ENCODE data around the gene MTHFD2L.

MTHFD2L gene

DNA sequence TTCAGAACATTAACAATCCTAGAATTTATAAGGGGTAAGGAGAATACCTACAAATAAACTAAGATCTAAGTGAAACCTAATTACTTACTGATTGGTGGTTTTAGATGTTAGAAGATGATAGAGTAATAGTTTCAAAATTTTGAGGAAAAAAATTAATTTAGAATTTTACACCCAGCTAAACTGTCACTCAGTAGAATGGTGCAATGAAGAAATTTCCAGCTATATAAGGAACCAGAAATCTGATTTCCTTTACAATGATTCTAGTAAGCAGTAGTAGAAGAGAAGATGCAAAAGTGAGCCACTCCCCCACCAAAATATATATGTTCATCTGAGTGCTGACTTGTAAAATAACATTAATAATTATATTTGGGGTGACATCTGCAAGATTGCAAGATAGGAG lies 95.0 kb downstream of the MTHFD2L start:
- DNase-seq (ENCODE audit: low spot score) = no peak

DNA sequence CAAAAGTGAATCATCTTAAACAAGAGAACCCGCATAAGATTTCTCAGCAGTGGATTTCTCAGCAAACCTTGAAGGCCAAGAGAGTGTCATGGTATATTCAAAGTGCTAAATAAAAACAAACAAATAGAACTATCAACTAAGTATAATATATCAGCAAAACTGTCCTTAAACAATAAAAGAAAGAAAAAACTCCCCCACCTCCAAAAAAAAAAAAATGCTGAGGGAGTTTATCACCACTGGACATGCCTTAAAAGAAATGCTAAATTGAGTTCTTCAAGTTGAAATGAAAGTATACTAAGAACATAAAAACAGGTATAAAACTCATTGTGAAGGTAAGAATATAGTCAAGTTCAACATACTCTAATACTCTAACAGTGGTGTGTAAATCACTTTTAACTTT lies 96.5 kb downstream of the MTHFD2L start:
- no peak for DNase-seq (ENCODE audit: low spot score)

DNA sequence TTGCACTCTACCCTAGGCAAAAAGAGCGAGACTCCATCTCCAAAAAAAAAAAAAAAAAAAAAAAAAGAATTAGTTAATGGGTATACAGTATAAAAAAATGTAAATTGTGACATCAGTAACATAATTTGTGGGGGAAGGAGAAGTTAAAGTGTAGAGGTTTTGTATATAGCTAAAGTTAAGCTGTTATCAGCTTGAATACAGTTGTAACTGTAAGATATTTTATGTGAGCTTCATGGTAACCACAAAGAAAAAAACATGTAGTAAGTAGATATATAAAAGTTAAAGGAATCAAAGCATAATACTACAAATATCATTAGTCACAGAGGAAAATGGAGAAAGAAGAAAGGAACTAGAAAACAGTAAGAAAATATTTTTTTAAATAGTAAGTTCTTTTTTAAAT lies 97.2 kb downstream of the MTHFD2L start:
- no peak for DNase-seq (ENCODE audit: low spot score)

DNA sequence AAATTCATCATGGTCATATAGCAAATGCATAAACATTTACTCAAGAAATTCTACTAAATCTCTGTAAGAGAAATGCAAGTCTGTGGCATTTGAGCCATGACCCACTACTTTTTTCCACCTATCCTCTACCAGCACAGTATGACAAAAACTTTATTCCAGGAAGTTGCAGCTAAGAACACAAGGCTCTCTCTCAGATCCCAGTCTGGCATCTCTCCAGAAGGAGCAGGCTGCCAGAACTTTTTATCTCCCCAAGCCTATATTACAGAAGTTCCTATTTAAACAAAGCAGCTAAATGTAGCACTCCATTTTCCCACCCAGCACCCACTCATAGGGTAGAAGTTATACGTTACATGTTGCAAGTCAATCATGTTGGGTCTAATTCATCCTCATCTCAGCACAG lies 101.0 kb downstream of the MTHFD2L start:
- peak; percentile 57 for DNase-seq (ENCODE audit: low spot score)

DNA sequence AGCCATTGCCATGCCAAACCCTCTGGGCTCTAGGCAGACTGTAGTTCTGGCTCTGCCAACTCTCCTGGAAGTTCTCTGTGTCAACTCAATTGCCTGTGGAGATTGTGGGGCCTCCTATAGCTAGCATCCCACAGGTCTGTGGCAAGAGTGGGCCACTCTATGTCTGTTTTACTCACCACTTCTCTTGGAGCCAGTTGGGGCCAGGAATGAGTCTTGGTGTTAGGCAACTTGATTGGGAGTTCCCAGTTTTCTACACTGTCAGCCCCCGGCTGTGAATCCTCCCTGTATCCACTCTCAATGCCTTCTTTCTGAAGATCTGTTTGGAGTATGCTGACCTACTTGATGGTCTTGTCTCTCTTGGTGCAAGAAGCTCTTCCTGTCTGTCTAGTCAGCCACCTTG lies 102.1 kb downstream of the MTHFD2L start:
- DNase-seq (ENCODE audit: low spot score) = no peak

DNA sequence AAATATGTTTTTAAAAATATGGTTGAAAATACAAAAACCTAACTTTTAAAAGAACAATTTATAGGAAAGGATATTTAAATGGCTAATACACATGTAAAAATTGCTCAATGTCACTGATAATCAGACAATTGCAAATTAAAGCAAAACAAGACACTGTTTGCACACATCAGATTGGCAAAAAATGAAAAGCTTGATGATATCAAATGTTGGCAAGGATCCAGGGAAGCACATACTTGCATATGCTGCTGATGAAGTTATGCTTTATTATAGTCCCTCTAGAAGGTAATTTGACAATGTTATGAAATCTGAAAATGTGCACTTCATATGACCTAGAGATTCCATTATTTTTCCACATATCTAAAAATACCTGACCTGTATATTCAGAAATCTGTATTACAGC lies 104.6 kb downstream of the MTHFD2L start:
- DNase-seq (ENCODE audit: low spot score) = no peak

DNA sequence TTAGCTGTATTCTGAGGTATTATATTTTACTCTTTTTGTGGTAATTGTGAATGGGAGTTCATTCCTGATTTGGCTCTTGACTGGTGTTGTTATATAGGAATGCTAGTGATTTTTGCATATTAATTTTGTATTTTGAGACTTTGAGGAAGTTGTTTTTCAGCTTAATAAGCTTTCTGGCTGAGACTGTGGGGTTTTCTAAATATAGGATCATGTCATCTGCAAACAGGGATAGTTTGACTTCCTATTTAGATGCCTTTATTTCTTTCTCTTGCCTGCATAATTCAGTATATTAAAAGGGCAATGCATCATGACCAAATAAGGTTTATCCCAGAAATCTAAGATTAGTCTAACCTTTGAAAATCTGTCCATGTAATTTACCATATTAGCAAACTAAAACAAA lies 105.6 kb downstream of the MTHFD2L start:
- DNase-seq (ENCODE audit: low spot score) = no peak

DNA sequence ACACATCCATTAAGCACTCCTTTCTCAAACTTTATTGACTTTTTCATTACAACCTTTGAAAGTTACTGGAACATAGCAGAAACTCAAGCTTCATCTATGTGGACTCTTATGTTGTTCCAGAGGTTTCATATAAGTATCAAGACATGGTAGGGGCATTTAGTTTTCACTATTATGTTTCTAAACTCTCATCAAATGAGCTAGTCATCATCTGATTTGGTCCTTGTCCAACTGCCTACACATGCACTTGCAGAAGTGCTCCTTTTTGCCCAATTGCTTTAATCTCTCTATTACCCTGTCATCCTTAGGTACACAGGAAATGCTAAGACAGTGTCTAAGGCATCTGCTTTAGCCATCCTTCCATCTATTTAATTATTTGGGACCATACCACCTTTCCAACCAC lies 108.2 kb downstream of the MTHFD2L start:
- no peak for DNase-seq (ENCODE audit: low spot score)

DNA sequence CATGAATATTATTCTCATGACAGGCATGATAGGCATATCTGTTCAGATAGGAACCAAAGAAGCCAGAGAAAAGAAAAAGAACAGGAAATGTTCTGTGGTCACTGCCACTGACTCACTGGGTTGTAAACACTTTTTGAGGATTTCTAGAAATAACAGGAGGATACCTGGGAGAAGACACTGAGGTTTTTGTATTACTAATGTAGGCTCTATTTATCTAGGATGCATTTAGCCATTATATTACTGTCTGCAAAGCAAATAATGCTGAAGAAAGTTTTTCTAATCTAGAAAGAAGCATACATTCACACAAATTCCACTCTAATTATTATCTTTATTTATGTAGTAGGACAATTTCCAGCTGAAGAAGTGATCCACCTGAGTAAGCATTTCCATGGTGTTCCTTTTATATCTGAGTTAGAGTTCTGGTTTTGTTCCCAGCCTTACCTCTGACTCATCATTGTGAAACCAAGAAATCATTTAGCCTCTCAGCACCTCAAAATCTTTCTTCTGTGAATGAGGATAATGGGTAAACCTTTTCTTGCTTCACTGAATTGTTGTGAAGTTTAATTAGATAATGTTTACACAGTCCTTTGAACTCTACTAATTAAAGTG lies 110.2 kb downstream of the MTHFD2L start:
- peak; percentile 29 for DNase-seq (ENCODE audit: low spot score)

DNA sequence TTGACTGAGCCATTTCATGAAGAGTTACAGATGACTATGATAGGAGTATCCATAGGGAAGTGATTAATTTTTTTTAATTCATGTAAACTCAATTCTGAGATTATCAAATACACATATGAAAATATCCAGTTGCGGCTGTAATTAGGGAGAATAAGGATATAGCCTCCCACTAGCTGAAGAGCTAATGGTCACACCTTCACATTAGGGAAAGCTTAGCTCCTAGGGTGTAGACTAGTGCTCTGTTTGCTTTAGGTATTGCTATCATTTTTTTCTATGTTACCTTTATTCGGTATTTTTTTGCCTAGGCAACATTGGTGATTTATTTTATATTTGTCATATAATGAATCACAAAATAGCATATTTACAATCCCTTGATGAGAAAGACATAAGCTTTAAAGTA lies 110.7 kb downstream of the MTHFD2L start:
- no peak for DNase-seq (ENCODE audit: low spot score)

DNA sequence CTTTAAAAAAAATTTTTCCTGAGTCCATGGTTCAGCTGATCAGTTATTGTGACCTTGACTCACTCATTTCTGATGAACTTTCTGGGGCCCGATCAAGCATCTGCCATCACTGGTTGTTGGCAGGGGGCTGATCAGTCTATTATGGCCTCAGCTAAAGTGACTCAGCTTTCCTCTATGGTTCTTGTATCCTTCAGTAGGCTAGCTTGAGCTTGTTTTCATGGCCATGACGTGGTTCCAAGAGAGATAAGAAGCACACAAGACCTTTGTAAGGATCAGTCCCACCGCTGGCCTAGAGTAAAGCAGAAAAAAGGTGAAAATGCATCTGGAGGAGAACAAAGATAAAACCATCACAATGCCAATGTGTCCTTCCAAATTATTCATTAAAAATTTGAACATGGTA lies 120.6 kb downstream of the MTHFD2L start:
- DNase-seq (ENCODE audit: low spot score) = no peak

DNA sequence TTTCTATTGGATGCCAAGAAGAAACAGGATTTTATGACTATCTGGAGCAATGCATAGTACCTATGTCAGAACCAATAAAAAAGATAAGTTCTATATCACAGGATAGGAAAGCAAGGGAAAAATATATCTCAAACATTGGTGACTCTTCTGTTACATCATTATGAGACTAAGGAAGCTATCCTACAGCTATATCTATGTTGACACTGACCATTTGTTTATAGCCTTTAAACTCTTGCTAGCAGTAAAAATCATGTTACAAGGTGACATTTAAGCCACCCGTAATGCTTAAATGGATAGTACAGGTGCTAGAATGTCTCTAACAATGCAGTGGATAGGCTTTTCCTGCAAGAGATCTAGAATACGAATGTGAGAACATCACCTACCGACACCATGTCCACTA lies 121.8 kb downstream of the MTHFD2L start:
- DNase-seq (ENCODE audit: low spot score) = no peak

DNA sequence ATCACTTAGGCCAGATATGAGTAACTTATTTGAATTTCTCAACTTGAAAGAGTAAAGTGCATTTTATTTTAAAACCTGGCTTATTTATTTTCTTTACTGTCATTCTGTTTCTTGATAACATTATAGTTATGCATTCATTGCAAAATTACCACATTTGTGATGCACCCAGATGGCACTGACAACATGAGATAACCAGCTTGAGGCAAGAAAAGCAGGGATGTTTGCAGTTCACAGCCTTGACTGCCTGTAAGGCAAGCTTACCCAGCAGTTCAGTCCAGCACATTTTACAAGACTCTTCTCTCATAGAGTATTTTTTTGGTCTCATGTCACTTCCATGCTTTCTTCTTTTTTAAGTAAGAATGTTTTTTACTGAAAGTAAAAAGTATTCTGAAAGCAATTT lies 125.0 kb downstream of the MTHFD2L start:
- DNase-seq (ENCODE audit: low spot score) = no peak

DNA sequence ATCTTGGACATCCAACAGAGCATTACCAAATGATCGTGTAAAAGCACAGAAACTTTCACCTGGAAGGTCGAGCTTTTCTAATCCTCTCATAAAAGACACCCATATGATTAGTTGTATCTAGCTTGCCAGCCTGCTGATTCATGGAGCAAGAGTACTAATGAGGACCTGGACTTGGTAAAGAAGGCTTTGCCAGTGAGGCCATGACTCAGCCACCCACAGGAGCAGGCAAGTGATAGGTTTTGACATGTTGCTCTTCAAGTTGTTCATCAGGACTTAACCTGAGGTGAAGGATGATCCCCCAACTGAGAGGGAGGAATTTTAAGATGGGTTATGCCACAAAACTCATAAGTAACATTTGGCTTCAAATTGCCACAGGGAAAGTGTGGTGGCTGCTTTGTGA lies 125.7 kb downstream of the MTHFD2L start:
- DNase-seq (ENCODE audit: low spot score) = peak; percentile 28

DNA sequence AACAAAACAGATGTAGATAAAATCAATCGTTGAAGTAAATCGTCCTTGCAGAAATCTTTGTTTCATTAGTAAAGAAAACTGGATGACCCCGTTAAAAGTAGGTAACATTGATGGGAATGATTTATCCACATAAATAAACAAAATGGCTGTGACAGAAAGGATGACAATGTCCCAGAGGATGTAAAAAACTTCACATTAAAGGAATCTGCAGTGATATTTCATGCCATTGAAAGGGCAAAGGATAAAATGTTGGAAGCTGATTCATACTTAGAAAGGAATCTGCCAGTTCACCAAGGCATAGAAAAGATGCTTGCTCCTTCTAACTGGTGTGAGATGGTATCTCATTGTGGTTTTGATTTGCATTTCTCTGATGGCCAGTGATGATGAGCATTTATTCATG lies 126.1 kb downstream of the MTHFD2L start:
- no peak for DNase-seq (ENCODE audit: low spot score)

DNA sequence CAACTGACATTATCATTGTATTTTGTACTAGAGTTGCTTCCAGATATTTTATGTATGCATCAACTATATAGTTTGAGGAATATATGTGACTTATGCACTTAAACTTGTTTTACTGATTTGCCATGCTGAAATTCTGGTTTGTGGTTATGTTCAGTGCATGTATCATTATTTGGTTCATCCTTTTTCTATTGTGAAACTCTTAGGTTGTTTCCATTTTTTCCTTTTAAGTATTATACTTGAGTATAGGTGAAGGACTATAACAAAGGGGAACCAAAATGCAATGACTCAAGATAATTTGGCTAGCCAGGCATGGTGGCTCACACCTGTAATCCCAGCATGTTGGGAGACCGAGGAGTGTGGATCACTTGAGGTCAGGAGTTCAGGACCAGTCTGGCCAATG lies 129.2 kb downstream of the MTHFD2L start:
- DNase-seq (ENCODE audit: low spot score) = no peak

DNA sequence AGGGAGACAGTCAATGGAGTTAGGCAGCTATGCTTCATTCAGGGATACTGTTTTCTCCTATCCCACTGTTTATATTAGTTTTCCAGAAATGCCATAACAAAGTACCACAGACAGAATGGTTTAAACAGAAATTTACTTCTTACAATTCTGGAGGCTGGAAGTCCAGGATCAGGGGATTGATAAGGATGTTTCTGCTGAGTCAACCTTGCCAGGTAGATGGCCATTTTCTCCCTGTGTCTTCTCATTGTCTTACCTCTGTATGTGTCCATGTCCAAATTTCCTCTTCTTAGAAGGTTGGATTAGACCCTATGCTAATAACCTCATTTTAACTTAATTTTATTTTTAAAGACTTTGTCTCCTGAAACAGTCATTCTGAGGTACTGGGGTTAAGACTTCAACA lies 129.9 kb downstream of the MTHFD2L start:
- no peak for DNase-seq (ENCODE audit: low spot score)

DNA sequence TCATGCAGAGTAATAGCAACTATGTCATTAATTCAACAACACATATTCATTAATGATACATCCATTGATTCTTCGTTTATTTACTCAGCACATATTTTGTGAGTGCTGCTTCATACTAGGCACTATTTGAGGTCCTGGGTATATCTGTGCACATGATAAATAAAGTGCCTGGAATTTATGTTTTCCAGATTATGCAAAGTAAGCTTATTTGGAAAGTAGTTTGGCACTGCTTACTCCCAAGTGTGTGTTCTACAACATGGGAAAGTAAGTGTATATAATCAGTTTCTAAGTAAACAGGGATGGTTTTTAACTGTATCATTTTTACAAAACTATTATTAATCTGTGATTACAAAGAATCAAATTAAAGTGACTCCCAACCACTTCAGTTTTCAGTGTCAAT lies 133.6 kb downstream of the MTHFD2L start:
- no peak for DNase-seq (ENCODE audit: low spot score)

DNA sequence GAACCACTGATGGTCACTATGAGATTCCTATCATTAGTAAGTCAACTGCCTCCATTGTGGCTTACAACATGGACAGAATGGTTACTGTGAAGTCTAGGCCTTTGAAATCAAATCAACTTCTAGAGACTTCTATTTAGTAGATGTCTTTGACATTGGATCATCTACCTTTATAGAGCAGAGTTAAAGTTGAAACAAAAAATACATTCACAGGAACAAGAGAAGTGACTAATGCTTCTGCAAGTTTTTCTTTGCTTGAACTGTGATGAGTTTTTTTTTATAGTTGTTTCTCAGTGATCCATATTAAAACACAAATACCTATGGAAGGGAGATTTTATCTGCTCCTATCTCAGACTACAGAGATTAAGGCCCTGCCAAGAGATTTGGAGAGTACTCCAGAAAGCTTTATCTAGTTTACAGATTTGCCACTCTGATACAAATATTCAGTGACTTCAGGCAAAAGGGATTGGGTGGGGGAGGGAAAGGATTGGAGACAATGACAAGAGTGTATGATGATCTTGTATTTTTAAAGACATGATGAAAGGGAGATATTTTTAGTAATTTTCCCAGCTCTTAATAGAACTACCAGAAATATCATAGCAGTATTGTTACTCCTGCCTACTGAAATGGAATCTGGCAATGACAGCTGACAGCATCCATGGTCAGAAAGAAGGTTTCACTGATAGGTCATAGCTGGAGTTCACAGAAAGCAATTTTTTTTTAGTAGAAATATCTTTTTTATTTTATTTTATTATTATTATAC lies 134.4 kb downstream of the MTHFD2L start:
- DNase-seq (ENCODE audit: low spot score) = no peak

DNA sequence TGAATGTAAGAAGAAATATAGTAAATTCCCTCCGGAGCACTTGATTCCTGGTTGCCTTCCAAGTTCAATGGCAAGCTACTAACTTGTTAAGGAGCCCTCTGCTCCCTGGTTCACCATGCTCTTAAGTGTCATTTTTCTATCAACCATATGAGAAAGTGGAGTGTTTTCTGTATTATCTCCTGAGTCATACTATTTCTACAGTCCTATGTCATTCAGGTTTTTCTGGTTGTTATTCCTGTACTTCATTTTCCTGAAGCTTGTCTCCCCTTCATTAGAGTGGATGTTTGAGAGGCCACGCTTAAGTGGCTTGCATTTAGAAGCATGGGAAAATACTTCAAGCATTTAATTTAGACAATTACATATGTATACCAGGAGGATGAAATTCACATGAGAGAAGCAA lies 135.6 kb downstream of the MTHFD2L start:
- no peak for DNase-seq (ENCODE audit: low spot score)

DNA sequence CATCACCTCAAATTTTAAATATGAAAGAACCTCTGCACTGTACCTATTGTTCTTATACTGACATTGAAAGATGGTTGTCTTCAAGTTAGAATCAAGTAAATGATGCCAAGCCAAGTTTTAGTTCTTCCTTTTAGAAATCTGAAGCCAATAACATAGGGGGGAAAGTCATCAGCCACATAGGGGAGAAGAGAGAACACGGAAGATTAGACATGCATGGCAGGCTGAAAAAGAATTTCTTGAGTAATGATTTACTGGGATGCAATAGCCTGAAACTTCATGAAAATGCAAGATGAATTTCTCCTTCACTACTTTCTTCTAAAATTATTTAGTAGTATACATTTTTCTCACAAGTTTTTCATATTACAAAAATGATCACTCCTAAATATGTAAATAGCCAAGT lies 136.8 kb downstream of the MTHFD2L start:
- no peak for DNase-seq (ENCODE audit: low spot score)

DNA sequence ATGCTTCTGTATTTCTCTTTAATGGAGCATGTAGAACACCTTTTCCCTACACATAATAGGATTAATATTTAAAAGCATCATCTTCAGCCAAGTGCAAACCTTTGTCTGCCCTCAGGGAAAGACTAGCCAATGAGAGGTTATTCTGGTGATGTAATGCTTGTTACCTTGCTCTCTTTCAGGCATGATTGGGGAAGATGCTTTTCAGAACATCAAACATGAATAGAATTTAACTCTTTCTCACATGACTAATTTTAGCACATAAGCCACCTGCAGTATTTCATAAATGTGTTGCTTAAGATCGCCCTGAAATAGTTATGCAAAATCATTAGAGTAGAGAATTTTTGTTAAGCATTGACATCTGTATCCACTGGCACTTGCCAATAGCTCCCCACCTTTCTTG lies 139.6 kb downstream of the MTHFD2L start:
- DNase-seq (ENCODE audit: low spot score) = no peak

DNA sequence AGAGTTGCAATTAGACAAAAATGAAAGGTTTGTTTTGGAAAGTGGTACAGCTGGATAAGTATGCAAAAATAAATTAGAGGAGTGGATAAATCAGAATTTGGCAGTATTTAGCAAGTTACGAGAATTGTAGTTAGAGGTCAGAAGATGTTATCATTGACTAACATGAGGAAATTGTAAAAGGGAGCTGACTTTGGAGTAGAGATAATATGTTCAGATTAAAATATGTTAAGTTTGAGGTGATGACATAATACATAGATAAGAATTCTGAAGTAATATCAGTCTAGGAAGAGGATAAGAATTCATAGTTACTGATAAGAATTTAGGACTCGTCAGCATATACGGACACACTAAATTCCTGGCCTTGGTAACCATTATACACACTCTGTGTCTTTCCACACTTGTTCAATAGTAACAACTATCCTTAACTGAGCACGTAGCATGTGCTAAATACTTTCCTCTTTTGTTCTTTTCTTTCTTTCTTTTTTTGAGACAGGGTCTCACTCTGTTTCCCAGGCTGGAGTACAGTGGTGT lies 146.2 kb downstream of the MTHFD2L start:
- DNase-seq (ENCODE audit: low spot score) = no peak

DNA sequence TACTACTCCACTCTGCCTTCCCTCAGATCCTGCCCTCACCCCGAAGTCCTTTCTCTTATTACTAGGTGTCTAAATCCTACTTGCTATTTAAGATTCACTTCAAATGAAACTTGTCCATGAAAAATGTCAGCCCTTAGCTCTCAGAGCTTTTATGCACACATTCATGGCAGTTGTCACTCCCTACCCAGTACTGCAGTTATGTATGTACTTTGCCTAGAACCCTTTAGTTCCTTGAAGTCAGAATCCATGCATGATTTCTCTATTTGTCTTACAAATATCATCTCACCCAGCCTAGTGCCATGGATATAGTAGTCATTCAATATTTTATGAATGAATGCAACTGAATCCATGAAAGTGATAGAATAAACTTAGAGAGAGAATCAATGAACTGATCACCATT lies 147.1 kb downstream of the MTHFD2L start:
- no peak for DNase-seq (ENCODE audit: low spot score)

All from COLO829 (cell line).